Right lobe of liver (tissue), 6 donors: ENCODE data around the gene COQ8B. TPM values are rescaled to one million over a fixed set of nuclear protein-coding genes. Genes with fewer than 3 reads are reported as not detected.
"Not testable (repeated sequence)": the region's sequence is repeated elsewhere in the genome, so short reads cannot be mapped to it uniquely, and the experiment has no call there.

Source experiments
- ATAC-seq, 4 donors: fragments of 200-7000 bp; cut with Tn5 transposase; one replicate each; pipeline ENCODE4 v1.9.1; 2020; ENCODE audit warnings: mild to moderate bottlenecking in 4 of 4, moderate library complexity in 4 of 4
- DNase-seq, 3 donors: peaks; one replicate each; pipeline ENCODE4 v3.0.0-alpha.2; 2020
- H3K27ac ChIP-seq, 3 donors: fragments of 200-600 bp; one replicate each; pipeline ENCODE4 v1.8.0; 2022
- H3K27me3 ChIP-seq, 2 donors: fragments of 200-600 bp; one replicate each; pipeline ENCODE4 v1.8.0; 2022
- H3K36me3 ChIP-seq, 4 donors: fragments of 200-600 bp; sonication (generic) in 1 of 4; one replicate each; pipeline versions ENCODE4 v1.5.1 to v1.8.0; 2017 to 2022; ENCODE audit warnings: control low read depth in 1 of 4
- H3K4me1 ChIP-seq, 4 donors: fragments of 200-600 bp; sonication (generic) in 1 of 4; one replicate each; pipeline versions ENCODE4 v1.5.1 to v1.8.0; 2017 to 2022; ENCODE audit warnings: control low read depth in 1 of 4
- H3K4me3 ChIP-seq, 3 donors: fragments of 200-600 bp; one replicate each; pipeline ENCODE4 v1.8.0; 2022
- H3K9me3 ChIP-seq, 4 donors: fragments of 200-600 bp; sonication (generic) in 1 of 4; one replicate each; pipeline versions ENCODE4 v1.5.1 to v1.8.0; 2017 to 2022; ENCODE audit warnings: control low read depth in 1 of 4
- CTCF ChIP-seq, 4 donors: fragments of 200-600 bp in 3 of 4; fragments of 450-650 bp in 1 of 4; IDR thresholded peaks; one replicate each; pipeline versions ENCODE4 v1.5.1 to v1.8.0; 2016 to 2022; ENCODE audit warnings: antibody characterized with exemption in 4 of 4, mild to moderate bottlenecking in 2 of 4
- POLR2A ChIP-seq: fragments of 450-650 bp; IDR thresholded peaks from one replicate; pipeline ENCODE4 v1.6.1; 2017; ENCODE audit warnings: antibody characterized with exemption, mild to moderate bottlenecking
- WGBS: methylation state at CpG from one replicate; pipeline ENCODE4 v1.1.6; 2018; ENCODE audit warnings: low coverage, low lambda C conversion rate; ENCODE audit not compliant: insufficient coverage; ENCODE audit errors: missing lambda C conversion rate; 5-methylcytosine and 5-hydroxymethylcytosine counted together
- intact Hi-C, 2 donors: fragments of 100-400 bp; cut with DNase I; formaldehyde crosslinking; loops; one replicate each; pipeline versions ENCODE4 v1.11.2 to v1.14.1; 2022
- total RNA-seq, 6 experiments: library from RNA; depleted of rRNA in 2 of 6; stranded (reverse); fragments of >200 nt in 2 of 6; fragmentation: NEBNext Ultra II Directional in 3 of 6; extraction: Animal tissue kit (Norgen Biotek cat#: 25700) in 3 of 6; gene quantifications; one replicate each; pipeline versions ENCODE4 v1.1.0 to v1.2.4, GENCODE V29; 2016 to 2023
- donor health status: DM: no; HTN: yes; CAD: no.
- donor health status: DM: no; HTN: no; CAD: no.
- donor health status: DM: no; HTN: no; CAD: no.
- donor health status: DM: no; HTN: yes; CAD: no.
- donor health status: DM: no; HTN: yes; CAD: no.

The COQ8B gene
- total RNA-seq, 6 experiments from 2014 or later = 15.1 to 30.6 (median 25.6) TPM

- WGBS = 83% methylated on average over 1 of the region's 1 CpG
- intact Hi-C loops = loop anchor here in 1 of 2 donors (10.0 kb wide), 2 partner anchors 143 to 483 kb away; no protein-coding TSS in a partner anchor
- Histone ChIP-seq H3K4me3 (no peak overlapping the region), H3K27me3 (no peaks in the 10 kb centered on the region), H3K9me3 (no peaks in the 10 kb centered on the region), H3K36me3 (no peaks in the 10 kb centered on the region), H3K4me1 (peaks cover 0 to 4% (median 1%) of the 10 kb centered on the region in 4 donors), H3K27ac (no peak overlapping the region)
- DNase-seq = no peak
- ATAC-seq = no peak
- no peak for TF ChIP-seq POLR2A
- no peak for TF ChIP-seq CTCF (IDR thresholded peaks at IDR 0.05)
Measured at GRCh38 chr19:40661616-40662015, 55.1 kb downstream of the COQ8B start.

DNA sequence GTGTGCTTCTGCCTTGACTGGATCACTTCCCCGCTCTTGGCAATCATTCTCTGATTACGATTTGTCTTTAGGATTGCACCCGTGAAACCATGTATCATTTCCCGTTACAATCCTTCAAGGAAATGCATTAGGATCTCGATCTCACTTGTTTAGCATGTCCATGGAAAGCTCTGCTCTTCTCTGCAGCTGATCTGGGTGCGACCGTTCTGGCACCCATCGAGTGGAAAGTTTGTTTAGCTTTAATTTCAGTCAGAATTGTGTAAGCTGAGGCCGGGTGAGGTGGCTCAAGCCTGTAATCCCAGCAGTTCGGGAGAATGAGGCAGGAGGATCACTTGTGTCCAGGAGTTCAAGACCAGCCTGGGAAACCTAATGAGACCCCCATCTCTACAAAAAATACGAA is 57.1 kb downstream of the COQ8B start:
- no peaks in the 10 kb centered on the region for H3K9me3 ChIP-seq
- peaks cover 0 to 4% (median 1%) of the 10 kb centered on the region in 4 donors for H3K4me1 ChIP-seq
- no peak overlapping the region for H3K27ac ChIP-seq
- H3K4me3 ChIP-seq = no peak overlapping the region
- H3K27me3 ChIP-seq = no peaks in the 10 kb centered on the region
- DNase-seq (no peak), ATAC-seq (no peak)
- no peaks in the 10 kb centered on the region for H3K36me3 ChIP-seq
- intact Hi-C loops = no loop called here
- WGBS = 41% methylated on average over 10 of the region's 11 CpGs
- TF ChIP-seq CTCF (IDR thresholded peaks at IDR 0.05) = no peak
- no peak for TF ChIP-seq POLR2A

DNA sequence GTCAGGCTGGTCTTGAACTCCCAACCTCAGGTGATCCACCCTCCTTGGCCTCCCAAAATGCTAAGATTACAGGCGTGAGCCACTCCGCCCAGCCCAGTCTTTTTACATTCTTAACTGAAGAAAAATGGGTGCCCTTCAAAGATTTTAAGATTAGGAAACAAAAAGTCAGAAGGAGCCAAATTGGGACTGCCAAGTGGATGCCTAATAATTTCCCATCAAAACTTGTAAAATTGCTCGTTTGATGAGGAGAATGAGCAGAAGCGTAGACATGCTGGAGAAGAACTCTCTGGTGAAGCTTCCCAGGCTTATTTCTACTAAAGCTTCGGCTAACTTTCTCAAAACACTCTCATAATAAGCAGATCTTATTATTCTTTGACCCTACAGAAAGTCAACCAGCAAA is 57.6 kb downstream of the COQ8B start:
- Histone ChIP-seq H3K27ac (no peak overlapping the region), H3K4me1 (peaks cover 0 to 4% (median 1%) of the 10 kb centered on the region in 4 donors), H3K4me3 (no peak overlapping the region), H3K27me3 (no peaks in the 10 kb centered on the region), H3K9me3 (no peaks in the 10 kb centered on the region), H3K36me3 (no peaks in the 10 kb centered on the region)
- intact Hi-C loops = no loop called here
- DNase-seq (no peak), ATAC-seq (no peak)
- 82% methylated on average over 4 of the region's 5 CpGs for WGBS
- no peak for TF ChIP-seq POLR2A
- TF ChIP-seq CTCF (IDR thresholded peaks at IDR 0.05) = no peak

DNA sequence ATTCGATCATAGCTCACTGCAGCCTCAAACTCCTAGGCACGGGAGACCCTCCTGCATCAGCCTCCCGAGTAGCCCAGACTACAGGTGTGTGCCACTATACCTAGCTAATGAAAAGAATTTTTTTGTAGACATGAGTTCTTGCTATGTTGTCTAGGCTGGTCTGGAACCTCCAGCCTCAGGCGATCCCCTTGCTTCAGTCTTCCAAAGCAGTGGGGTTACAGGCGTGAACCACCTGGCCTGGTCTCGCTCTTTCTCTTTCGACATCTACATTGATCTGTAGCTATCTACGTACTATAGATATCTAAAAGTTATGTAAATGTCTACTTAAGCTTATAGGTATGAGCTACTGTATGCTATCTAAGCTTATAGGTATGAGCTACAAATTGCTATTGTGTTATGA is 58.7 kb downstream of the COQ8B start:
- no peak overlapping the region for H3K27ac ChIP-seq
- no peak for DNase-seq
- no peaks in the 10 kb centered on the region for H3K27me3 ChIP-seq
- WGBS = 82% methylated on average over 8 of the region's 8 CpGs
- no peaks in the 10 kb centered on the region for H3K9me3 ChIP-seq
- no peak overlapping the region for H3K4me3 ChIP-seq
- H3K4me1 ChIP-seq = peaks cover 0 to 2% (median 0%) of the 10 kb centered on the region in 4 donors
- no peak for ATAC-seq
- H3K36me3 ChIP-seq = no peaks in the 10 kb centered on the region
- intact Hi-C loops = no loop called here
- TF ChIP-seq POLR2A = no peak
- no peak for TF ChIP-seq CTCF (IDR thresholded peaks at IDR 0.05)

- H3K27ac ChIP-seq, ATAC-seq: not testable (repeated sequence)
Measured at GRCh38 chr19:40655684-40656083, 61.0 kb downstream of the COQ8B start.

DNA sequence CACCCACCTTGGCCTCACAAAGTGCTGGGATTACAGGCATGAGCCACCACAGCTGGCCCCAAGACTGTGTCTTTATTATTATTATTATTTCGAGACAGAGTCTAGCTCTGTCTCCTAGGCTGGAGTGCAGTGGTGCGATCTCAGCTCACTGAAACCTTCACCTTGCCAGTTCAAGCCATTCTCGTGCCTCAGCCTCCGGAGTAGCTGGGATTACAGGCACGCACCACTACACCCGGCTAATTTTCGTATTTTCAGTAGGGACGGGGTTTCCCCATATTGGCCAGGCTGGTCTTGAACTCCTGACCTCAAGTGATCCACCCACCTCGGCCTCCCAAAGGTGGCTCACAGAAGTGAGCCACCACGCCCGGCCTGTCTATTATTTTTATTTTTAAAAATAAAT is 64.4 kb downstream of the COQ8B start:
- H3K4me1 ChIP-seq, DNase-seq, H3K4me3 ChIP-seq, H3K36me3 ChIP-seq, intact Hi-C loops, ATAC-seq, H3K9me3 ChIP-seq, H3K27ac ChIP-seq, H3K27me3 ChIP-seq: not testable (repeated sequence)
- WGBS = 81% methylated on average over 6 of the region's 11 CpGs

More at GRCh38 chr19:40655684-40656083, 61.0 kb downstream of the COQ8B start:
- H3K27me3 ChIP-seq, H3K4me1 ChIP-seq, intact Hi-C loops, H3K4me3 ChIP-seq, H3K9me3 ChIP-seq, DNase-seq, H3K36me3 ChIP-seq: not testable (repeated sequence)
- WGBS = 81% methylated on average over 7 of the region's 7 CpGs
